Activated T-helper 1 cell treated with anti-CD3 and anti-CD28 coated beads, Interleukin-12 subunit alpha, Interleukin-12 subunit beta, Interleukin-2, Interleukin-4 antibody, amounts not matched to agents 30 ng/mL and 10 ng/mL and 1 ng/mL, durations not matched to agents 14 hours and 24 hours and 36 hours (primary cell): Measurements from ENCODE around the gene DUSP1. TPM values are rescaled to one million over a fixed set of nuclear protein-coding genes. Genes with fewer than 3 reads are reported as not detected.
"Not testable (repeated sequence)": the region's sequence is repeated elsewhere in the genome, so short reads cannot be mapped to it uniquely, and the experiment has no call there.

Source experiments
- DNase-seq: peaks from one replicate; pipeline ENCODE4 v3.0.0; 2021; ENCODE audit warnings: low spot score
- H3K27ac Mint-ChIP-seq: one replicate; pipeline ENCODE4 v1.8.0; 2021; ENCODE audit warnings: mild to moderate bottlenecking, mixed read lengths
- H3K27me3 Mint-ChIP-seq: one replicate; pipeline ENCODE4 v1.8.0; 2022; ENCODE audit warnings: mild to moderate bottlenecking, moderate library complexity, mixed read lengths; ENCODE audit not compliant: insufficient read depth
- H3K36me3 Mint-ChIP-seq: one replicate; pipeline ENCODE4 v1.8.0; 2021; ENCODE audit warnings: low read depth, mixed read lengths
- H3K4me1 Mint-ChIP-seq: one replicate; pipeline ENCODE4 v1.8.0; 2021; ENCODE audit warnings: low read depth, mixed read lengths
- H3K4me3 Mint-ChIP-seq: one replicate; pipeline ENCODE4 v1.8.0; 2021; ENCODE audit warnings: mild to moderate bottlenecking, moderate library complexity, mixed read lengths
- H3K9me3 Mint-ChIP-seq: one replicate; pipeline ENCODE4 v1.8.0; 2021; ENCODE audit warnings: mixed read lengths
- intact Hi-C: fragments of 100-400 bp; cut with micrococcal nuclease; formaldehyde crosslinking; loops from one replicate; pipeline ENCODE4 v1.15.1; 2024
- total RNA-seq: library from RNA; stranded (reverse); gene quantifications from 2 replicates; pipeline ENCODE4 v1.2.3, GENCODE V29; 2022

DUSP1 gene
- total RNA-seq, 1 donor from 2014 or later: 12.5 TPM

DNA sequence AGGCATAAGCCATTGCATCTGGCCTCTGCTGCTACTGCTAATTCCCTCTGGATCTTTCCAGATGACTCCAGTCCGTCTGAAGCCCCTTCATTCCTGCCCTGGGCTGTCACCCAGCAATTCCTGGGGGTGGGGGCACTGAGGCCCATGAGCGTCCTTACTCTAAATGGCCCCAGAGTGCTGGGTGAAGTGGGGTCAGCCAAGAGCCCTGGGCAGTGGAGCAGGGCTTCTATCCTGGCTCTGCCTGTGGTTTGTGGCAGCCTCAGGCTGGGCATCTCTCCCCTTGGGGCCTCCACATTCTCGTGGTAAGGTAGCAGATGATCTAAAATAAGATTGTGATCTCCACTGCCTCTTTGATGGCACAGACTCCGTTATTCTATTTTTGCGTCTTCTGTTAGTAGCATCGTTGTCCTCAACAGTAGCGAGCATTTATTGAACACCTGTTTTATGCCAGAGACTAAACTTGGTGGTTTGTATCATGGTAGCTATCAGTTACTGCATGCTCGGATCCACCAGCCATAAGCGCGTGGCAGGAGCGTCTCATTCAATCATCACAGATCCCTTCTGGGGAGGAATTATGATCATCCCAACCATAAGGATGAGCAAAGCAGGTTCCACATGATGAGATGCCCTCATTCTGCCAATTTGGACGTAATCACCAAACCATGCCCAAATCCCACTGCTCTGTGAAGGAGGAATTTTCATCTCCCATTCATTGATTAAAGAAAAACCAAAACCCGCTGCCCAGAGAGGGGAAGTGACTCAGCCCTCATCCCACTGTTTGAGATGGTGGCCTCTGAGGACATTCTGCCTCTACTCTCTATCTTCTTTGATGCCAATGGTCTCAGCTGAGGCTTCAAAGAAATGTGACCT, 21.9 kb upstream of the DUSP1 start:
- no peak for DNase-seq
- Mint-ChIP-seq H3K4me3 (no peak overlapping the region), H3K4me1 (peaks cover 6% of the 10 kb centered on the region), H3K27ac (no peak overlapping the region), H3K9me3 (no peaks in the 10 kb centered on the region), H3K27me3 (no peaks in the 10 kb centered on the region), H3K36me3 (no peaks in the 10 kb centered on the region)
- intact Hi-C loops: no loop called here

DNA sequence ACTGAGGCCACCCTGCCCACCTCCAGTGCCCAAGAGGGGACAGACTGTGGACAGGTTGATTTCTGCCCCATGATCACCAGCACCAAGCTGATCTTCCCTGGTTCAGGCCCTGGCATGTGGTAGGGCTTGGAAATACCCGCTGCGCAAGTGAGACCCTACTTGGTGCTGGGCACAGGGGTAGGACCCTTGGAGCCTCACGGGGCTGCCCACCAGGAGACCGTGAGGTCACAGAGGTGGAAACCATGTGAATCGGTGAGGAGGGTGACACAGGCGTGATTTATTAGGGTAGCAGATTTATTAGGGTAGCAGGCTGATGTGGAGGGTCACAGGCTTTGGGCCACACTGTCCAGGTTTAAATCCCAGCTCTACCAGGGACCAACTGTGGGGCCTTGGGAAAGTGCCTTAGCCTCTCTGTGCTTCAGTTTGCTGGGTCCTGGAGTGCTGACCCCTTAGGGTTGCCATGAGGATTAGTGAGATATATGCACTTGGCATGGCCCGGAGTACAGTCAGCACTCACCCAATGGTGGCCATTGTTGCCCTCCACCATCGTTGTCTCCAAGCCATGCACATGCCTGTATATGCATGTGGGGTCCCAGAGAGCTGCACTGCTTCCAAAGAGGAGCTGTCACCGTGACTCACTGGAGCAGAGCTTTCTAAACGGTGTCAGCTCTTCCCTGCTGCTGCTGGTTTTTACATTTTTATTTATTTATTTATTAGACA, 20.9 kb upstream of the DUSP1 start:
- Mint-ChIP-seq H3K4me1 (no peaks in the 10 kb centered on the region), H3K27me3 (no peaks in the 10 kb centered on the region), H3K9me3 (no peaks in the 10 kb centered on the region), H3K4me3 (no peak overlapping the region), H3K36me3 (no peaks in the 10 kb centered on the region), H3K27ac (no peak overlapping the region)
- no peak for DNase-seq
- intact Hi-C loops: no loop called here

DNA sequence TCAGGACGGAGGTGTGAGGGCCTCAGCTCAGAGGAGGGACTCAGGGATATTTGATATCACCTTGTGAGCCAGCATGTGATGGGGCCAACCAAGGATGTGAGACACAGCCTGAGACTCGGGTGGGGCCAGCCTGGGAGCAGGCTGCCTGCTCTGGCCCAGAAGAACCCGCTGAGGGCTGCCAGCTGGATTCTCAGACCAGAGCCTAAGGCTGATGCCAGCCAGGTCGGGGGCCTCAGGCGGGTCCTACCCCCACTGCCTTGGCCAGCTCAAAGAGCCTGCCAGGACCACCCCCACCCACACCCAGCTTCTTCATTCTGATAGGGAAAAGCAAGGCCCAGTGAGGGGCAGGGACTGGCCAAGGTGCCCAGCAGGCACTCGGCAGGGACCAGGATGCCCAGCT, 20.3 kb upstream of the DUSP1 start:
- Mint-ChIP-seq H3K27me3 (no peaks in the 10 kb centered on the region), H3K9me3 (no peaks in the 10 kb centered on the region), H3K36me3 (no peaks in the 10 kb centered on the region), H3K4me1 (no peaks in the 10 kb centered on the region), H3K27ac (no peak overlapping the region), H3K4me3 (no peak overlapping the region)
- DNase-seq: no peak
- intact Hi-C loops: no loop called here

DNA sequence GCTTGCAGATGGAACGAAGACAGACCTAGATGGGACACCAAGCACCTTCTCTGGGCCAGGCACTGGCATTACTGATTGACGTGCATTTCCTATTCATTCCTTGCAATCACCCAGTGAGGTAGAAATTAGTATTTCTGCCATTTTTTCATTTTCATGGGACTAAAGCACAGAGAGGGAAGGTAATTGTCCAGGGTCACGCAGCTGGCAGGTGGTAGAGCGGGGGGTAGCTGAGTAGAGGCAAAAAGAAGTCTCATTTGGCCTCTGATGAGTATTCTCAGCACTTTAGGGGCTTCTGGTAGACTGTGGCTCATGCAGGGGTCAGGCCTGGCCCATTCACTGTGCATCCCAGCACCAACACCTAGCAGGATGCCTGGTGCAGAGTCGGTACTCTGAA, 19.5 kb upstream of the DUSP1 start:
- no peaks in the 10 kb centered on the region for H3K4me1 Mint-ChIP-seq
- H3K4me3 Mint-ChIP-seq: no peak overlapping the region
- no peaks in the 10 kb centered on the region for H3K9me3 Mint-ChIP-seq
- H3K27me3 Mint-ChIP-seq: no peaks in the 10 kb centered on the region
- intact Hi-C loops: no loop called here
- H3K27ac Mint-ChIP-seq: no peak overlapping the region
- DNase-seq: no peak
- no peaks in the 10 kb centered on the region for H3K36me3 Mint-ChIP-seq

DNA sequence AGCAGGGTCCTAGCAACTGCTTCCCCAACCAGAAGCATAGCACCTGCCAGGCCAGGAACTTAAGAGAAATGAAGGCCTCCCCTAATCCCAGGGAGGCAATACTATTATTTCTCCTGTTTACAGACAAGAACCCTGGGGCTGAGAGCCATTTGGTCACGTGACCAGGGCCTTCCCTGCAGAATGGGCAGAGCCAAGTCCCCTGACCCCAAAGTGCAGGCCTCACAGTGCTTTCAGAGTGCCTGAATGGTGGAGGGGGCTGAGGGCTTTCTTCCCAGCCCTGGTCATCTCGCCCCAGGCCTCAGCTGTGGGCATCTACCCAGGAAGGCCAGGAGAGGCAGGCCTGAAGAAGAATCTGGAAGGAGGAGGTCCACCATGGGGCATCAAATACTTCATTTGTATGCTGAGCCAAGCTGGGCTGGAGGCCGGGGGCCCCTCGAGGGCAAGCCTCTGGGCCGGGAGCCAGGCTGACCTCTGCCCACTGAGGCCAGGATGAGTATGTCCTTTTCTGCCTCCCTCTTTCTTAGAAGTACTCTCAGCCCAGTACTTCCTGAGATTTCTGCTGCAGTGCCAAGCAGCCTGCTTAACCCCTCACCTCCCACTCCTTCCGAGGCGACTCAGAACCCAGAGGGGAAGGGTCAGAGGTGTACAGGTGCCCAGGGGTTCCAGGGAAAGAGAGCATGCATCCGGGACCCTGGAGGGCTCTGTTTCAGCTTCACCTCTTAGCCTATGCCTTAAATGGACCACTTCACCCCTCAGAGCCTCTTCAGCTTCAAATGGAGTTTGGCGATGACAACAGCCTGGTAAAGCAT, 18.9 kb upstream of the DUSP1 start:
- no peaks in the 10 kb centered on the region for H3K36me3 Mint-ChIP-seq
- H3K27me3 Mint-ChIP-seq: no peaks in the 10 kb centered on the region
- H3K4me1 Mint-ChIP-seq: no peaks in the 10 kb centered on the region
- no peak overlapping the region for H3K4me3 Mint-ChIP-seq
- intact Hi-C loops: no loop called here
- no peaks in the 10 kb centered on the region for H3K9me3 Mint-ChIP-seq
- H3K27ac Mint-ChIP-seq: no peak overlapping the region
- no peak for DNase-seq

DNA sequence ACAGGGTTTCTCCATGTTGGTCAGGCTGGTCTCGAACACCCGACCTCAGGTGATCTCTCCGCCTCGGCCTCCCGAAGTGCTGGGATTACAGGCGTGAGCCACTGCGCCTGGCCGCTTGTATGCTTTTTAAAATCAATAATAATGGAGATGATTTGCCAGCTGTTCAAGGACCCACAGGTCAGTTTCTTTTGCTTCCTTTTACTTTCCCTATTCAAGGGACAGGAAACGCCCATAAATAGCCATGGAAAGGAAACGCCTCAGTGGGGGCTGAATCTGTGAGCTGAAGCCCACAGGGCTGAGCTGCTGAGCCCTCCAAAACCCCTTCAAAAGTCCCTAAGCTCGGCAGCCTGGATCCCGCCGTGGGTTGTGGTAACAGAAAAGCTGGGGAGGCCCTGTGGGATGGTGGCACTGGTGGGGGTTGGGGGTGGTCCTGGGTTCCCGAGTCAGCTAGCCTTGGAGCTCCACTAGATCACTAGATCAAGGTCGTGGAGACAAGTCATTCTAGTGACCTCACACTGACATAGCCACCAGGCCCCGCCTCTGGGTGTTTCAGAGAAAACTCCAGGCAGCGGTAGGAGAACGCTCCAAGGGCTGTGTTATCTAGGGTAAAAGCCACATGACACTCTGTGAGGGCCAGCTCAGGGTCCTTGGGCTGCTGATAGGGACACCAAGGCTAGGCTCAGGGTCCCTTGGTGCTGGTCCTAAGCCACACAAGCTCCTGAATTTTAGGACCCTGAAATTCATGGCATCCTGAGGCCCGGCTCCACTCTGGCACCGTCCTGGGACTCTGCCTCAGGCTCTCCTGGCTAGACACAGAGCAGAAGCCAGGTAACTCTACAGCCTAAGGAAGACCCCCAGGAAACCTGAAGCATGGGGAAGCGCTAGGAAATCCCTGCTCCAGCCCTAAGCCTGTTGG, 18.0 kb upstream of the DUSP1 start:
- no peak for DNase-seq
- Mint-ChIP-seq H3K36me3 (no peaks in the 10 kb centered on the region), H3K27ac (no peak overlapping the region), H3K4me1 (no peaks in the 10 kb centered on the region), H3K27me3 (peaks cover 3% of the 10 kb centered on the region), H3K4me3 (no peak overlapping the region), H3K9me3 (no peaks in the 10 kb centered on the region)
- intact Hi-C loops: no loop called here

DNA sequence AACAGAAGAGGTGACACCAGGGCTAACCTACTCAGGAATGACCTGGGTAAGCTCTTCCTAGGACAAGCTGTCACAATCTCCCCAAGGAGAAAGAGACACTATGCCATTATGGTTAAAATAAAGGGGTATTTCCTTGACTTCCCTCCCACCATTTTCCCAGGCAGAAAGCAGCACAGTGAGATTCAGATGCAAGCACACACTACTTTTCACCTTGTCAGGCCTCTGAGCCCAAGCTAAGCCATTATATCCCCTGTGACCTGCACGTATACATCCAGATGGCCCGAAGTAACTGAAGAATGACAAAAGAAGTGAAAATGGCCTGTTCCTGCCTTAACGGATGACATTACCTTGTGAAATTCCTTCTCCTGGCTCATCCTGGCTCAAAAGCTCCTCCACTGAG, 16.5 kb upstream of the DUSP1 start:
- H3K27ac Mint-ChIP-seq, H3K36me3 Mint-ChIP-seq, intact Hi-C loops, H3K4me3 Mint-ChIP-seq, H3K9me3 Mint-ChIP-seq, H3K4me1 Mint-ChIP-seq, H3K27me3 Mint-ChIP-seq, DNase-seq: not testable (repeated sequence)

DNA sequence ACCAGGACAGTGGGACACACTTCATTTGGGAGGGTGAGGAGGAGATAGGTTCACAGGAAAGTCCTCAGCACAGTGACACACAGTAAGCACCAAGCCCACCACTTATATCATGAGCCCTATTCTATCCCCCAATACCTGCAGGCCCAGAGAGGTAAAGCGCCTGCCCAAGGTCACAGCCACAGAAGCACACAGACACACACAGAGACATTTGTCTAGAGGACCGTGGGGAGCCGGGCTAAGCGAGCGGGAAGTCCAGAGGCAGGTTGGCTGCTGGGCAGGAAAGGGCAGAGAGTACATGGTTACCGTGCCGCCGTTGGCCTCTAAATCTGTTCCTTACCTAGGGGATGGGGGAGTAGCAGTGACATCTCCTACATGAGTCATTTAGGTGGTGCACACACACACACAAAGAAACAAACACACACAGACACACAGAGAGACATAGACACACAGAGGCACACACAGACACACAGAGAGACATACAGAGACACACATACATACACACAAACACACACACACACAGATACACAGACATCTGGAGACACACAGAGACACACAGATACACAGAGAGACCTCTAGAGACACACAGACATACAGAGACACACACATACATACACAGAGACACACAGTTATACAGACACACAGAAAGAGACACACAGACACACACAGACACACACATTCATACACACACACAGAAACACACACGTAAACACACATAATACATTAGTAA, 15.9 kb upstream of the DUSP1 start:
- Mint-ChIP-seq H3K4me3 (no peak overlapping the region), H3K27ac (no peak overlapping the region), H3K36me3 (no peaks in the 10 kb centered on the region), H3K27me3 (peaks cover 3% of the 10 kb centered on the region), H3K9me3 (no peaks in the 10 kb centered on the region), H3K4me1 (no peaks in the 10 kb centered on the region)
- intact Hi-C loops: no loop called here
- DNase-seq: no peak

DNA sequence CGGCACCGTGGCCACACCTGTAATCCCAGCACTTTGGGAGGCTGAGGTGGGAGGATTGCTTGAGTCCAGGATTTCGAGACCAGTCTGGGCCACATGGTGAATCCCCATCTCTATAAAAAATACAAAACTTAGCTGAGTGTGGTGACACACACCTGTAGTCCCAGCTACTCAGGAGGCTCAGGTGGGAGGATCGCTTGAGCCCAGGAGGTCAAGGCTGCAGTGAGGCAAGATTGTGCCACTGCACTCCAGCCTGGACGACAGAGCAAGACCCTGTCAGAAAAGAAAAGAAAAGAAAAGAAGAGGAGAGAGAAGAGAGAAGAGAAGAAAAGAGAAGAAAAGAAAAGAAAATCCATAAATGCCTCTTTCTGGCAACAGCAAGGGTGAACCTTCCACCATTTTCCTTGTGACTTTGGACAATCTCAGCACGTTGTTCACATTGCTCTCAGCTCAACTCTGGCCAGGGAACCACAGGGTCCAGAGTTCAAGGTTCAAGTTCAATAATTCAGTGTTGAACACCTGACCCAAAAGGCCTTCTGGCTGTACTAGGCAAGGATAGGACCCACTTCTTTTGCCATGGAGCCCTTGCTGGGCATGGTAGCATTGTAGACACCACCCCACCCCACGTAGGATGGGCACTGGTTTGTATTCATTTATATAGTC, 14.6 kb upstream of the DUSP1 start:
- no peak for DNase-seq
- Mint-ChIP-seq H3K4me1 (no peaks in the 10 kb centered on the region), H3K9me3 (no peaks in the 10 kb centered on the region), H3K27ac (no peak overlapping the region), H3K36me3 (no peaks in the 10 kb centered on the region), H3K4me3 (no peak overlapping the region), H3K27me3 (peaks cover 3% of the 10 kb centered on the region)
- intact Hi-C loops: no loop called here

DNA sequence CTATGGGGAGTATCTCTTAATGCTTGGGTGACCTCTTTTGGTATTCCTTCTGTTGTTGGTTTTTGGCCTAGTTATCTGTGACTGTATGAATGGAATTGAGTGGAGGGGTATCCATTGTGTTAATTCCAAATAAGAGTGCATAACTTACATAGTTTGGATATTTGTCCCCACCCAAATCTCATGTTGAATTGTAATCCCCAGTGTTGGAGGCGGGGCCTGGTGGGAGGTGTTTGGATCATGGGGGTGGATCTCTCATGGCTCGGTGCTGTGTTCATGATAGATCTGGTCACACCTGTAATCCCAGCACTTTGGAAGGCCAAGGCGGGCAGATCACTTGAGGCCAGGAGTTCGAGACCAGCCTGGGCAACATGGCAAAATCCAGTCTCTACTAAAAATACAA, 13.2 kb upstream of the DUSP1 start:
- H3K36me3 Mint-ChIP-seq, H3K9me3 Mint-ChIP-seq, H3K27ac Mint-ChIP-seq, intact Hi-C loops, H3K4me1 Mint-ChIP-seq, DNase-seq, H3K4me3 Mint-ChIP-seq, H3K27me3 Mint-ChIP-seq: not testable (repeated sequence)

DNA sequence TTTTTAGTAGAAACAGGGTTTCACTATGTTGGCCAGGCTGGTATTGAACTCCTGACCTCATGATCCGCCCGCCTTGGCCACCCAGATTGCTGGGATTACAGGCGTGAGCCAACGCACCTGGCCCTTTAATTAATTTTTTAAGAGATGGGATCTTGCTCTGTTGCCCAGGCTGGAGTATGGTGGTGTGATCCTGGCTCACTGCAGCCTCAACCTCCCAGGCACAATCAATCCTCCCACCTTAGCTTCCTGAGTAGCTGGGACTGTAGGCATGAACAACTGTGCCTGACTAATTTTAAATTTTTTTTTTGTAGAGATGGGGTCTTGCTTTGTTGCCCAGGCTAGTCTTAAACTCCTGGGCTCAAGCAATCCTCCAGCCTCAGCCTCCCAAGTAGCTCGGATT, 12.3 kb upstream of the DUSP1 start:
- H3K27me3 Mint-ChIP-seq: not testable (repeated sequence)

More for the DNA sequence above, 12.3 kb upstream of the DUSP1 start:
- H3K27ac Mint-ChIP-seq, H3K36me3 Mint-ChIP-seq, intact Hi-C loops, DNase-seq, H3K4me1 Mint-ChIP-seq, H3K9me3 Mint-ChIP-seq, H3K4me3 Mint-ChIP-seq: not testable (repeated sequence)
